BJ (cell line): ENCODE data around the gene MSH3. TPM values are rescaled to one million over a fixed set of nuclear protein-coding genes. Genes with fewer than 3 reads are reported as not detected.

Experiments
- CTCF ChIA-PET: fragments of 350-600 bp; formaldehyde crosslinking; extraction: SDS; loops from one replicate; lab custom pipeline; 2021; ENCODE audit warnings: antibody characterized with exemption, inconsistent platforms; lab: Yijun Ruan, JAX
- POLR2A ChIA-PET: fragments of 300-600 bp; sonication (Branson Sonifier 250); formaldehyde crosslinking; extraction: SDS; loops from one replicate; lab custom pipeline; 2021; ENCODE audit warnings: antibody characterized with exemption; lab: Charles Lee
- DNase-seq: peaks from one replicate; pipeline ENCODE4 v3.0.0-alpha.2; 2011; ENCODE audit warnings: low read depth
- H3K27me3 ChIP-seq: 2 replicates; pipeline ENCODE4 v1.6.0; 2011; ENCODE audit warnings: low read length; ENCODE audit not compliant: control insufficient read depth, insufficient read depth
- H3K36me3 ChIP-seq: 2 replicates; pipeline ENCODE4 v1.5.1; 2011; ENCODE audit warnings: low read length; ENCODE audit not compliant: control insufficient read depth, insufficient read depth
- H3K4me3 ChIP-seq: 2 replicates; pipeline ENCODE4 v1.5.1; 2011; ENCODE audit warnings: low read depth, mild to moderate bottlenecking, control low read depth, low read length
- polyA plus RNA-seq: library from polyadenylated mRNA; depleted of rRNA; stranded (reverse); fragments of >200 nt; gene quantifications from 2 replicates; pipeline ENCODE4 v1.2.3, GENCODE V29; 2011
- TF ChIP-seq, protein P1 (sequence below): IDR thresholded peaks from 2 replicates; pipeline ENCODE4 v1.5.1; 2011; ENCODE audit warnings: low read depth, mild to moderate bottlenecking, control low read depth, inconsistent platforms, low read length, moderate library complexity; ENCODE audit not compliant: insufficient read depth

The MSH3 gene
- polyA plus RNA-seq, 1 experiment = 4.0 TPM

DNA sequence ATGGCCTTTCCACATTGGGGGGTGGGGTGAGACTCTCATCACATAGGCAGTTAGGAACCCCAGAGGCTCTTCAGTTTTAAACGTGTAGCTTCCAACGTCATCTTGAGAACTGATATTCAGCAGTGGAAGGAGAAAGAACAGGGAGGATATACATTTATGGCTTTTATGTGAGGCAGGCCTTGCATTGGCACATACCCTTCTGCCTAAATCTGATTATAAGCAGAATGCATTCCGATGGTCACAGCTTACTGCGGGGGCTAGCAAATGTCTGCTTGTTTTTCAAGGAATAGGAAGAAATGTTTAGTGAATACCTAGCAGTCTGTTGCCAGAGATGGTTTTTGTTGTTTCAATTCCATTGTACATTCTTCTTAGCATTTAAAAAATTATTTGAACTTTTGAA is 99.3 kb downstream of the MSH3 start:
- H3K27me3 ChIP-seq = no peaks in the 10 kb centered on the region
- ChIA-PET POLR2A (no interaction called here), CTCF (no interaction called here)
- TF ChIP-seq, protein P1, sequence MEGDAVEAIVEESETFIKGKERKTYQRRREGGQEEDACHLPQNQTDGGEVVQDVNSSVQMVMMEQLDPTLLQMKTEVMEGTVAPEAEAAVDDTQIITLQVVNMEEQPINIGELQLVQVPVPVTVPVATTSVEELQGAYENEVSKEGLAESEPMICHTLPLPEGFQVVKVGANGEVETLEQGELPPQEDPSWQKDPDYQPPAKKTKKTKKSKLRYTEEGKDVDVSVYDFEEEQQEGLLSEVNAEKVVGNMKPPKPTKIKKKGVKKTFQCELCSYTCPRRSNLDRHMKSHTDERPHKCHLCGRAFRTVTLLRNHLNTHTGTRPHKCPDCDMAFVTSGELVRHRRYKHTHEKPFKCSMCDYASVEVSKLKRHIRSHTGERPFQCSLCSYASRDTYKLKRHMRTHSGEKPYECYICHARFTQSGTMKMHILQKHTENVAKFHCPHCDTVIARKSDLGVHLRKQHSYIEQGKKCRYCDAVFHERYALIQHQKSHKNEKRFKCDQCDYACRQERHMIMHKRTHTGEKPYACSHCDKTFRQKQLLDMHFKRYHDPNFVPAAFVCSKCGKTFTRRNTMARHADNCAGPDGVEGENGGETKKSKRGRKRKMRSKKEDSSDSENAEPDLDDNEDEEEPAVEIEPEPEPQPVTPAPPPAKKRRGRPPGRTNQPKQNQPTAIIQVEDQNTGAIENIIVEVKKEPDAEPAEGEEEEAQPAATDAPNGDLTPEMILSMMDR = no peak
- no peak overlapping the region for H3K4me3 ChIP-seq
- no peak for DNase-seq
- H3K36me3 ChIP-seq = peaks cover 1% of the 10 kb centered on the region; the same call in 1 of the 2 replicates

DNA sequence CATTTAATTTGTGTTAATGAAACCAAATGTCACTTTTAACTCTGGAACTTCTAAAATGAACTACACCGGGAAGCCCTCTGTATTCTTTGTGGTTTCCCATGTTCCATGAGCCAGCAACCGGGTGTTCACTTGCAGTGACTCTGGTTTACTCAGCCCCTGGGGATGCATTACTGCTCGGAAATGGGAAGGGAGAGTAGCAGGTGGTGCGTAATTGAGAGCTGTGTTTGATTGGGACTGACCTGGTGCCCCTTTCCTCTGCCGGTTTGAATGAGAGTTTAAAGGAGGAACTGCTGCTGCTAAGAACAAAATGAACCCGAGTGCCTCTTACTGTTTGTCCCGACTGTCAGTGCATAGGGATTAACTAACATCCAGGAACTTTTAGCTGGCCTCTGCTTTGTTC is 100.4 kb downstream of the MSH3 start:
- TF ChIP-seq, protein P1 = no peak
- POLR2A ChIA-PET = no interaction called here
- no peaks in the 10 kb centered on the region for H3K36me3 ChIP-seq
- H3K4me3 ChIP-seq = no peak overlapping the region
- no peaks in the 10 kb centered on the region for H3K27me3 ChIP-seq
- no peak for DNase-seq
- CTCF ChIA-PET = no interaction called here

DNA sequence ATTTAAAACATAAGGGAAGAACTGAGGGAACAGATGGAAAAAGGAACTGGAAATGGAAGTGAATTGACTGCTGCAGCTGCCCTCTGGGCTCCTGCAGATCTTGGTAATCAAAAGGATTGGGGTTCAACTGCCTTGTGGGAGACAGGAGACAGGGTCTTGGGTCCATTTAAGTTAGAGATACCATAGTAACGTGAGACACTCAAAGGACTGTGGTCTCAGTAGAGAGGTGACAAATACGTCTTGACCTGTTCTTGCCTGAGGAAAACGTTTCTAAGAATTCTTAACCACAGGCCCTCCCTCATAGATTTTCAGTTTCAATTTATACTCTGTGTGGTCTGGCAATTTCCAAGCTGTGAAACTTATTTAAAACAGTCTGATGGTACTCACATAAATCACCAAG is 101.2 kb downstream of the MSH3 start:
- no peak for DNase-seq
- H3K27me3 ChIP-seq = no peaks in the 10 kb centered on the region
- TF ChIP-seq, protein P1 = no peak
- H3K4me3 ChIP-seq = no peak overlapping the region
- no peaks in the 10 kb centered on the region for H3K36me3 ChIP-seq
- POLR2A ChIA-PET = no interaction called here
- CTCF ChIA-PET = no interaction called here

DNA sequence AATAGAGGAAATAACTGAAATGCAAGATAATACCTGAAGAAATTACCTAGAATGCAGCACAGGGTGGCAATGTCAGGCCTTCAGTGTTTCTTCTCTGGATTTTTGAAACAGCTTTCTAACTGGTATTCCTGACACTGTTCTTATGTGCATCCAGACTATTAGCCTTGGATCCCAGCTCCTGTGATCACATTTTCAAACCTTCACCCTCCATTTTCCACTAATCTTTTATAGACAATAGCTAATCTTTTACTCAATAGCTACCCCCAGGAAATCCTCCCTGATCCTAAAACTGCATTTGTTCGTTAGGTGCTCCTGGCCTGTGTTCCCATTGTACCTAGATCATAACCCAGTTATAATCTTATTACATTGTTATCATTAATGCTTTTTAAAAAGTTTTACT is 101.8 kb downstream of the MSH3 start:
- Histone ChIP-seq H3K4me3 (no peak overlapping the region), H3K36me3 (no peaks in the 10 kb centered on the region), H3K27me3 (no peaks in the 10 kb centered on the region)
- no peak for DNase-seq
- TF ChIP-seq, protein P1 = no peak
- POLR2A ChIA-PET = no interaction called here
- CTCF ChIA-PET = no interaction called here

DNA sequence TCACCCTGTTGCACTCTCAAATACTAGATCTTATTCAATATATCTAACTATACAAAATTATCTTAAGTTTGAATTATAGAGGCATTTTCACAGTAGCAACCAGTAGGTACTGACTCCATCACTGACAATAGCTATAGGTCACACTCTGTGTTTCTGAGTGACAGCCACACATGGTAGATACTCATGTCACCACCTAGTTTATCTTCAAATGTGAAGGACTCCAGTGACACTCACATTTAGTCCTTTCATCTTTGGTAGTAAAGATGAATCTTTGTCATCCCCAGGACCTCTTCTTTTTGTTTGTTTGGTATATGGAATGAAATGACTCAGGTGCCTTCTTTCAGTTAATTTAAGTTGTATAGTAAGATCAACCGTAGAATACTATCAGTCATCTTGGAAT is 102.8 kb downstream of the MSH3 start:
- POLR2A ChIA-PET = no interaction called here
- TF ChIP-seq, protein P1 = no peak
- H3K27me3 ChIP-seq = no peaks in the 10 kb centered on the region
- CTCF ChIA-PET = no interaction called here
- H3K4me3 ChIP-seq = no peak overlapping the region
- no peak for DNase-seq
- no peaks in the 10 kb centered on the region for H3K36me3 ChIP-seq
